ENCODE results near the gene RERE. TPM values are rescaled to one million over a fixed set of nuclear protein-coding genes. Genes with fewer than 3 reads are reported as not detected.

RERE gene
- total RNA-seq, 1 donor from 2014 or later = 19.2 TPM

DNA sequence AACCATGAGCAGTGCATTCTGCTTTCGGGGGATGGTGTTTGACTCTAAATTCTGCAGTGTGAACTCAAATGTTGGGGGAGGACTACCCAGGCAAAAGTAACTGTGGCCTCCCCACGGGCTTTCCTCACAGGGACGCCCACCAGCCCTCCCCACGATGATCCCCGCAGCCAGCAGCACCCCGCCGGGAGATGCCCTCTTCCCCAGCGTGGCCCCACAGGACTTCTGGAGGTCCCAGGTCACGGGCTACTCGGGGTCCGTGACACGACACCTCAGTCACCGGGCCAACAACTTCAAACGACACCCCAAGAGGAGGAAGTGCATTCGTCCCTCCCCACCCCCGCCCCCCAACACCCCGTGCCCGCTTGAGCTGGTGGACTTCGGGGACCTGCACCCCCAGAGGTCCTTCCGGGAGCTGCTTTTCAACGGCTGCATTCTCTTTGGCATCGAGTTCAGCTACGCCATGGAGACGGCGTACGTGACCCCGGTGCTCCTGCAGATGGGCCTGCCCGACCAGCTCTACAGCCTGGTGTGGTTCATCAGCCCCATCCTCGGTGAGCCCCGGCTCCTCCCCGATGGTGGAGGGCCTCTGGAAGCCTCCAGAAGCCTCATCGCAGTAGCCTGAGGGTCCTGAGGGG is 493.1 kb downstream of the RERE start:
- DNase-seq (ENCODE audit: low read depth) (no peak), FAIRE-seq (no peak)
- TF ChIP-seq, protein P1, sequence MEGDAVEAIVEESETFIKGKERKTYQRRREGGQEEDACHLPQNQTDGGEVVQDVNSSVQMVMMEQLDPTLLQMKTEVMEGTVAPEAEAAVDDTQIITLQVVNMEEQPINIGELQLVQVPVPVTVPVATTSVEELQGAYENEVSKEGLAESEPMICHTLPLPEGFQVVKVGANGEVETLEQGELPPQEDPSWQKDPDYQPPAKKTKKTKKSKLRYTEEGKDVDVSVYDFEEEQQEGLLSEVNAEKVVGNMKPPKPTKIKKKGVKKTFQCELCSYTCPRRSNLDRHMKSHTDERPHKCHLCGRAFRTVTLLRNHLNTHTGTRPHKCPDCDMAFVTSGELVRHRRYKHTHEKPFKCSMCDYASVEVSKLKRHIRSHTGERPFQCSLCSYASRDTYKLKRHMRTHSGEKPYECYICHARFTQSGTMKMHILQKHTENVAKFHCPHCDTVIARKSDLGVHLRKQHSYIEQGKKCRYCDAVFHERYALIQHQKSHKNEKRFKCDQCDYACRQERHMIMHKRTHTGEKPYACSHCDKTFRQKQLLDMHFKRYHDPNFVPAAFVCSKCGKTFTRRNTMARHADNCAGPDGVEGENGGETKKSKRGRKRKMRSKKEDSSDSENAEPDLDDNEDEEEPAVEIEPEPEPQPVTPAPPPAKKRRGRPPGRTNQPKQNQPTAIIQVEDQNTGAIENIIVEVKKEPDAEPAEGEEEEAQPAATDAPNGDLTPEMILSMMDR (IDR thresholded peaks at IDR 0.05; ENCODE audit: insufficient read depth, low read length, severe bottlenecking) = no peak
- peaks cover 2% of the 10 kb centered on the region for H3K27me3 ChIP-seq (ENCODE audit: control insufficient read depth, insufficient read depth, low read length)
- no peaks in the 10 kb centered on the region for H3K36me3 ChIP-seq (ENCODE audit: control insufficient read depth, insufficient read depth, low read length)
- H3K4me3 ChIP-seq (ENCODE audit: low read depth, low read length) = no peak overlapping the region

DNA sequence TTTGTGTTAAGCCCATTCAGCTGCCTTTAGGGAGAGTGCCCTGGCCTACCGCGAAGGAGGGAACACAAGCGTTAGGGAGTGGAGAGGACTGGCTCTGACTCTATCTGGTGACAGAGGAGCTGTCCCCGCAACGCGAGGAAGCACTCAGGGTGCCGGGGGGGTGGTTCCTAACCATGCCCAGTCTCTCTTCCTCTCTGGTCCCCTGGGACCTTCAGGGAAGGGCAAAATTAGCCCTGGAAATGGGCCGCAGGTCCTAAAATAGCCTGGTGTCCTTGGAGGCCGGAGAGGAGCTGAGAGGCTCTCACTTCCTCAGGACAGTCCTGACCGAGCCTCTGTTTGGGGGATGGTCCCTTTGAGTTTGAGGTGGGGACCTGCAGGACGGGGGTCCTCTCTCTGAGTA is 493.7 kb downstream of the RERE start:
- Histone ChIP-seq H3K36me3 (ENCODE audit: control insufficient read depth, insufficient read depth, low read length) (no peaks in the 10 kb centered on the region), H3K4me3 (ENCODE audit: low read depth, low read length) (no peak overlapping the region), H3K27me3 (ENCODE audit: control insufficient read depth, insufficient read depth, low read length) (peaks cover 2% of the 10 kb centered on the region)
- no peak for FAIRE-seq
- TF ChIP-seq, protein P1 (IDR thresholded peaks at IDR 0.05; ENCODE audit: insufficient read depth, low read length, severe bottlenecking) = no peak
- no peak for DNase-seq (ENCODE audit: low read depth)

DNA sequence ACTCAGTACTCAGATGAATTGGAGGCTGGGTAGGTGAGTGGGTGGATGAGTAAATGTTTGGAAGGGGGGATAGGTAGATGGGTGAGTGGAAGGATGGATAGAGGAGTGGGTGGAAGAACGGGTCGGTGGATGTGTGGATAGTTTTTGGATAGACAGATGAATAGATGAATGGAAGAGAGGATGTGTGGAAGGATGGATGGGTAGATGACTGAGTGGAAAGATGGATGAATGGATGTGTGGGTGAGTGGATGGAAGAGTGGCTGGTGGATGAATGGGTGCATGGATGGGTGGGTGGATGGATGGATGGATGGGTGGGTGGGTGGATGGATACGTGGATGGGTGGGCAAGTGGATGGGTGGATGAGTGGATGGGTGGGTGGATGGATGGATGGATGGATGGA is 495.8 kb downstream of the RERE start:
- TF ChIP-seq, protein P1 (IDR thresholded peaks at IDR 0.05; ENCODE audit: insufficient read depth, low read length, severe bottlenecking) = no peak
- H3K4me3 ChIP-seq (ENCODE audit: low read depth, low read length) = no peak overlapping the region
- H3K36me3 ChIP-seq (ENCODE audit: control insufficient read depth, insufficient read depth, low read length) = no peaks in the 10 kb centered on the region
- no peak for FAIRE-seq
- DNase-seq (ENCODE audit: low read depth) = no peak
- peaks cover 4% of the 10 kb centered on the region for H3K27me3 ChIP-seq (ENCODE audit: control insufficient read depth, insufficient read depth, low read length)

DNA sequence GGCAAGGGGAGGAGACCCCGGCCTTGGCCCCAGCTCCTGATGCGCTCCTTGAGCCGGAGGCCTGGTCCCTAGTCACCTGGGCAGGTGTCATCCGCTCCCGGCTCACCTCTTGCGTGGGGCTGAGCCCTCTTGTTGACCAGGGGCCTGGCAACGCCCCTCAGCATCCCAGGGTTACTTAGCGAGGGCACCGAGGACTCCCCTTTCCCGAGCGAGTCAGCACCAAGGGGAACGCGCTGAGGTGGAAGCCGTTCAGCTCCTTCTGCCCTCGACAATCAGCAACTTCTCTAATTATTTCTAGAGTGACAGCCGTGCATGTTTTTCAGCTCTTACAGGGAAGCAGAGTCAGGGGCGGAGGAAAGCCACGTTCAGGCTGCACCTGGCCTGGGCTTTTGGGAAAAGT is 499.0 kb downstream of the RERE start:
- FAIRE-seq (no peak), DNase-seq (ENCODE audit: low read depth) (no peak)
- TF ChIP-seq, protein P1 (IDR thresholded peaks at IDR 0.05; ENCODE audit: insufficient read depth, low read length, severe bottlenecking) = no peak

DNA sequence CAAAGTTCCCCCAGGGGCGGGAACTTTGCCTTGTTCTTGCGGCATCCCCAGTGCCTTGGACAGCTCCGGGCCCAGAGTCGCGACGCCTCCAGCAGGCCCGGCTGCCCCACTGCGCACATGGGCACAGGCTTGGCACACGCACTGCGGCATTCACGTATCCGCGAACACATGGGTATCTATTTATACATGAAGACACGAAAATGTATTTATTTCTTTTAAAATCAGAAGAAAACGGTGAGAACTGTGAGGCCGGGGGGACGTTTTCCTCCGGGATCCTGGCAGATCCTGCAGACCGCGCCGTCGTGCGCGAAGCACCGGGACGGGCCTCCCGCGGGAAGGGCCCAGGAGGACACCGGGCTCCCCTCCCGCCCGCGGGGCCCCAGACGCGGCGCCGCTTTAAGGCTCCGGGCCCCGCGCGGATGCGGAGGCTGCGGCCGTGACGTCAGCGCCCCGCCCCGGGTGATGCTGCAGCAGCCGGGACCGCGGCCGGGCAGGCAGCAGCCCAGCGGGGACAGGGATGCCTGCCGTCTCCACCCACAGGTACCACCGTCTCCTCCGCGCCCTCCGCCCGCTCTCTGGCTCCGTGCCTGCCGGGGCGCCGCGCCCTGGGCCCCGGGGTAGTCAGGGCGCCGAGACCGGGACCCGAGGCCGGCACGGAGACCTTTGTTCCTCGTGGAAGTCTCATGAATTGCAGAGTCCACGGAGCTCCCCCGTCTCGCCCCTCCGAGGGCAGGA is 499.6 kb downstream of the RERE start, which contains the start of gene SLC45A1:
Gene SLC45A1, plus strand, starts transcription at position 468 of the 735 bp plus-strand sequence. CDS start 6,216 bp downstream, outside the sequence.
- TF ChIP-seq, protein P1 (IDR thresholded peaks at IDR 0.05; ENCODE audit: insufficient read depth, low read length, severe bottlenecking) = no peak
- DNase-seq (ENCODE audit: low read depth) = peak; percentile 31
- no peaks in the 10 kb centered on the region for H3K36me3 ChIP-seq (ENCODE audit: control insufficient read depth, insufficient read depth, low read length)
- H3K27me3 ChIP-seq (ENCODE audit: control insufficient read depth, insufficient read depth, low read length) = peaks cover 4% of the 10 kb centered on the region
- H3K4me3 ChIP-seq (ENCODE audit: low read depth, low read length) = peak within 1 kb of the TSS; percentile 28
- FAIRE-seq = no peak

More for the DNA sequence above, 499.0 kb downstream of the RERE start:
- peaks cover 4% of the 10 kb centered on the region for H3K27me3 ChIP-seq (ENCODE audit: control insufficient read depth, insufficient read depth, low read length)
- H3K36me3 ChIP-seq (ENCODE audit: control insufficient read depth, insufficient read depth, low read length) = no peaks in the 10 kb centered on the region
- H3K4me3 ChIP-seq (ENCODE audit: low read depth, low read length) = no peak overlapping the region

Data from bronchial epithelial cell (primary cell).